Ishikawa (cell line): ENCODE results near the gene TAB3.

ENCODE experiments used
- TCF12 ChIP-seq: IDR thresholded peaks from 2 replicates; pipeline ENCODE4 v1.6.1; 2012; ENCODE audit warnings: low read depth
- TF ChIP-seq, protein P1 (sequence below): IDR thresholded peaks from 2 replicates; pipeline ENCODE4 v1.6.1; 2012

DNA sequence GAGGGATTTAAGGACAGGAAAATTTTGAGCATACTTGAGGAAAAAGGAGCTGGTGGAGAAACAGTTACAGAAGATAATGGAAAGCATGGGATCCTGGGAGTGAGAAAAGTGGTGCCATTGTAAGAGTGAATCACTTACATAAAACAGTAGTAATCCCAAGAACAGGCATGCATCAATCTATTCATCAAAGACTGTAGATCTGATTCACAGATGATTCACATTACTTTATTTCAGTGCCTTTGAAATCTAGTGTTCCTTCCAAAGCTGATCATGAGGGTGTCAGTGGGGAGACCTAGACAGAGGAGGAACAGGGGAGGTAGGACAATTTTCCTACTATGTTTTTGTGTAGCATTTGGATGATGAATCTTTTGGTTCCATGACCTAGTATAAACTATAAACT, 102.7 kb downstream of the TAB3 start:
- TF ChIP-seq, protein P1, sequence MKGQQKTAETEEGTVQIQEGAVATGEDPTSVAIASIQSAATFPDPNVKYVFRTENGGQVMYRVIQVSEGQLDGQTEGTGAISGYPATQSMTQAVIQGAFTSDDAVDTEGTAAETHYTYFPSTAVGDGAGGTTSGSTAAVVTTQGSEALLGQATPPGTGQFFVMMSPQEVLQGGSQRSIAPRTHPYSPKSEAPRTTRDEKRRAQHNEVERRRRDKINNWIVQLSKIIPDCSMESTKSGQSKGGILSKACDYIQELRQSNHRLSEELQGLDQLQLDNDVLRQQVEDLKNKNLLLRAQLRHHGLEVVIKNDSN = no peak
- no peak for TF ChIP-seq TCF12
